ENCODE results near the gene SUSD4.

The SUSD4 gene

DNA sequence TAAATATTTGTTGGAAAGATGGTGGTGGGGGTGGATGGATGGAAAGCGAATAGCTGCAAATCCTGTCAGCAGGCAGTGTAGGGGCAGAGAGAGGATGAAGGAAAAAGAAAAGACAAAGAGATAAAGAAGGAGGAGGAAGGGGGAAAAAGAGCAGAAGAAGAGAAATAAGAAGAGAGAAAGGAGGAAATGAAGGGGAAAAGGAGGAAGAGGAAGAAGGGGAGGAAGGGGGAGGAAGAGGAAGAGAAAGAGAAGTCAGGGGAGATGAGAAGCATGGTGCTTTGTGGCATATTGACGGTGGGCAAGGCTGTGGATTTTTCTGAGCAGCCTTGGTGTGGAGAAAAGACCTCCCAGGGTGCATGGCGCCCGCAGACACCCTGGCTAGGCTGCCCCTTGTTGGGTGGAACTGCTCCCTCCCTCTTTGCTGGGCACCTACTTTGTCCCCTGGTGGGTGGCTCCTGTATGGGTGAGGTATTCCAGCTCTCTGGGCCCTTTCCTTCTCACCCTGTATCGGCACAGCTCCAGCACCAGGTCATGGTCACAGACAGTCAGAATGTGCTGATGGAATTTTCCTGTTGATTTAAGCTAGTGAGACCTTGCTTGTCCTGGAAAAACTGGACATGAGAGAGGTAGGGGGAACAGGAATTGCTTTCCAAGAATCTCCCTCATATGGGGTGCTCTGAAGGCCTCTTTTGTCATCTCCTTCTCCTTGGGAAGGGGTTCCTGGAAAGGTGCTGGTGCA lies 175.2 kb downstream of the SUSD4 start:
- DNase-seq (ENCODE audit: low read depth in 2 of 2), result no peak

DNA sequence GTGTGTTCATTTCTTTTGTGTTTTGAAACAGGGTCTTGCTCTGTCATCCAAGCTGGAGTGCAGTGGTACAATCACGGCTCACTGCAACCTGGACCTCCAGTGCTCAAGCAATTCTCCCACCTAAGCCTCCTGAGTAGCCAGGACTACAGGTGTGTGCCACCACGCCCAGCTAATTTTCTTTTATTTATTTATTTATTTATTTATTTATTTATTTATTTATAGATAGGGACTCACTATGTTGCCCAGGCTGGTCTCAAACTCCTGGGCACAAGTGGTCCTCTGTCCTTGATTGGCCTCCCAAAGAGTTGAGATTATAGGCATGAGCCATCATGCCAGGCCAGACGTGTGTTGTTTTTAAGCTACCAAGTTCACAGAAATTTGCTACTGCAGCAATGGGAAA lies 177.2 kb downstream of the SUSD4 start:
- DNase-seq (ENCODE audit: low read depth in 2 of 2), result no peak

- DNase-seq (ENCODE audit: low read depth in 2 of 2), result no peak
Observed at GRCh38 chr1:223183268-223183862, 180.6 kb downstream of the SUSD4 start.

DNA sequence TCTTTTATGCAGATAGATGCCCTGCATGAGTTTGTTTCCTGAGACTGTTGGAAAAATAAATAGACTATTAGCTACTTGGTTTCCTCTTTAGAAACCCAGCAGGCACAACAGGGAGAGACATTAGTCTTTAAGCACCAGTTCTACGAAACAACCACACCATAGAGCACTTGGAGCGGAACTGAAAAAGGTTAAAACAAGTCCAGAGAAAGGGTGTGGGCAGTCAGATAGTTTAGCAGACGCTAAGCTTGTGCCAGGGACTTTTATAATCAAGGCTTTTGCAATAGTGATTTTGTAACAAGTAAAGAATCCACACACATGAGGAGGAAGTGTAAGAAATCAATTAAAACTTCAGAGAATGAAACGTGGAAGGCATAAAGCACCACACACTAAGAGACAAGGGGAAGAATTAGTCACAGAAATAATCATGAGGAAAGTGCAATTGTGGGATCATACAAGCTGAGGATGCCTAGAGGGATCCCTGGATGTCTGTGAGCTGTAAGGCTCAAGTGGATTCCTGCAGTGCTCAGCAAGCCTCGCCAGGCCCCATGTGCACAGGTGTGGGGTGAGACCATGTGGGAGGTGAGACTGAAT lies 183.2 kb downstream of the SUSD4 start:
- no peak for DNase-seq (ENCODE audit: low read depth in 2 of 2)

GRCh38 chr1:223179786-223180185 lies 184.2 kb downstream of the SUSD4 start:
- no peak for DNase-seq (ENCODE audit: low read depth in 2 of 2)

- DNase-seq (ENCODE audit: low read depth in 2 of 2), result no peak
Observed at GRCh38 chr1:223179280-223179679, 184.7 kb downstream of the SUSD4 start.

DNA sequence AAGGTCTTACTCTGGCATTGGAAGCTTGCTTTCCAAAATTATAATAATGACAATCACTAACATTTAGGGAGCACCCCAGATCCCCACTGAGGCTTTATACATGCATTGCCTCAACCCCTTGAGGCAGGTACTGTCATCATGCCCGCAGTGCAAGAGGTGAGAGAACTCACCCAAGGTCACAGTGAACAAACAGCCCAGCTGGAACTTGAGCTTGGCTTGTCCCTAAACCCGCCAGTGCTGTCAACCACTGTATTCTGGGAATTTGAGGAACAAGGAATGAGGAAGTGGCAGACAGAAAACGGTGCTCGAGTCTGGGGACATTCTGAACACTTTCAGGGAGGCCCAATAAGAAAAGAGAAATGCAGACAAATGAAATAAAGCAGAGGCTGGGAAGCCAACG lies 186.3 kb downstream of the SUSD4 start:
- DNase-seq (ENCODE audit: low read depth in 2 of 2), result no peak

- DNase-seq (ENCODE audit: low read depth in 2 of 2), result no peak
Observed at GRCh38 chr1:223176437-223176836, 187.5 kb downstream of the SUSD4 start.

- DNase-seq (ENCODE audit: low read depth in 2 of 2), result no peak
Observed at GRCh38 chr1:223175633-223176032, 188.3 kb downstream of the SUSD4 start.

DNA sequence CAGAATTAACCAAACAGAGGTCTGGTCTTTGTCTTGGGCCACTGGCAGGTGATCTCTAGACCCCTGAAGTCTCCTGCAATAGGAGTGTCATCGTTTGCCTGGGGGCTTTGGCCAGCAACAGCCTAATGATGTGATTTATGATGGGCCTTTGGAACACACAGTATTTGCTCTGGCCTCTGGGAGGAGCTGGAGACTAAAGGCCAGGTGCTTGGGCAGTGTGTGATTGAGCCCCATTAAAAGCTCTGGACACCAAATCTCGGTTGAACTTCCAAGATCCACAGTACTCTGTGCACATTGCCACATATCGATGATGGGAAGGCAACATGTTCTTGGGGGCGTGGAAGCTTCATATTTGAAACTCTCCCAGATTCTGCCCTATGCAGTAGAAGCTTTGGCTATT lies 188.9 kb downstream of the SUSD4 start:
- no peak for DNase-seq (ENCODE audit: low read depth in 2 of 2)
